Osteocyte (in vitro differentiated cells): ENCODE measurements around the gene EVC. TPM values are rescaled to one million over a fixed set of nuclear protein-coding genes. Genes with fewer than 3 reads are reported as not detected.

ENCODE experiments used
- DNase-seq: peaks from one replicate; pipeline ENCODE4 v3.0.0; 2021; ENCODE audit warnings: mixed read lengths; ENCODE audit not compliant: unreplicated experiment; ENCODE audit errors: extremely low spot score
- H3K27ac Mint-ChIP-seq: one replicate; pipeline ENCODE4 v1.8.0; 2021; ENCODE audit warnings: mild to moderate bottlenecking, mixed read lengths; ENCODE audit not compliant: unreplicated experiment
- H3K27me3 Mint-ChIP-seq: one replicate; pipeline ENCODE4 v1.8.0; 2021; ENCODE audit warnings: mixed read lengths; ENCODE audit not compliant: unreplicated experiment
- H3K36me3 Mint-ChIP-seq: one replicate; pipeline ENCODE4 v1.8.0; 2021; ENCODE audit warnings: mixed read lengths; ENCODE audit not compliant: unreplicated experiment
- H3K4me1 Mint-ChIP-seq: one replicate; pipeline ENCODE4 v1.8.0; 2021; ENCODE audit warnings: mixed read lengths; ENCODE audit not compliant: unreplicated experiment
- H3K4me3 Mint-ChIP-seq: one replicate; pipeline ENCODE4 v1.8.0; 2021; ENCODE audit warnings: mild to moderate bottlenecking, moderate library complexity, mixed read lengths; ENCODE audit not compliant: unreplicated experiment
- H3K9me3 Mint-ChIP-seq: one replicate; pipeline ENCODE4 v1.8.0; 2021; ENCODE audit warnings: mixed read lengths; ENCODE audit not compliant: unreplicated experiment
- total RNA-seq: library from RNA; stranded (reverse); gene quantifications from 2 replicates; pipeline ENCODE4 v1.2.1, GENCODE V29; 2021
- TF ChIP-seq, protein P1 (sequence below): fragments of 200-600 bp; sonication (generic); IDR thresholded peaks from 2 replicates; pipeline ENCODE4 v1.5.0; 2021; ENCODE audit warnings: antibody characterized with exemption, mild to moderate bottlenecking, moderate library complexity

EVC gene
- total RNA-seq, 1 donor from 2014 or later: 41.6 TPM

DNA sequence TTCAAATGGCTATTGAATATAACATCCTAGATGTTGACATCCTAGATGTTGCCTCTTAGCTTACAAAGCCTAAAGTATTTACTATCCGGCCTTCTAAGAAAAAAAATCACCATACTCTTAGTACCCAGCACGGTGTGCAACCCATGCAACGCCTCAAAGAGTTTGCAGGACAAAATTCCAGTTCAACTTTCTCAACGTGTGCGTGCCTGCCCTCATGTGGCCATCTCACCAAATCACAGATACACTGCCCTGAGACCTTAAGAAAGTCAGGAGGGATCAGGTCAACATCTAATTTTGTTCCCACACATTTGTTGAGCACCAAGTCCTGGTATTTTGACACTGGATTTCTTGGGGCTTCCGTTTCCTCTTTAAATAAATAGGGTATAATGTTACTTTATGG lies 113.6 kb downstream of the EVC start:
- peaks cover 30% of the 10 kb centered on the region for H3K36me3 Mint-ChIP-seq

DNA sequence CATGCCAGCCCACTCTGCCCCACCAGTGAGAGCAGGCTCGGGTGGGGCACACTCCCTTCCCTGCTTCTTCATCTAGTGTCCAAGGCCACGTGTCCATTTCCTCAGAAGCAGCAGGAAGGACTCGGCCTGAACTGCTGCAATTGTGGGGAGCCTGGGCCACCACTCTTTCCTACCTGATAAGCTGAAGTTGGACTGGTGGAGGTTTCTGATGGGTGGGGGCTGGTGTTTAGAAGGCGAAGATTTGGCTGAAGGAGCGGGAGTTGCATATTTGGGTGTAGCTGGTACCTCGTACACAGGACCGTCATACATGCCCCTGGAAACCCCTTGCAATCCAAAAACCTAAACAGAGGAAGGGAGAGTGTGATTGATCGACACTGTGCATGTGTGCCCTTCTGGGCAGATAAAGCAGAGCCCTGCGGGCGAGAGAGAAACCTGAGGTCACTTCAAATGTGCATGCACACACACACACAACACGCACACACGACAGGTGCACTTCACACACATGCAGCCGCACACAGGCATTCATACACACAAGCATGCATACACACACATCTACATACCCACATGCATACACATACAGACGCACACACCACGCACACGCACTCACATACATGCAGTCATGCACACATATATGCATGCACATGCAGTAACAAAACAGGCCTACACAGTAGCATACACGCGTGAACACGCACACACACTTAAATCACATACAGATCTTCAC lies 114.5 kb downstream of the EVC start:
- TF ChIP-seq, protein P1, sequence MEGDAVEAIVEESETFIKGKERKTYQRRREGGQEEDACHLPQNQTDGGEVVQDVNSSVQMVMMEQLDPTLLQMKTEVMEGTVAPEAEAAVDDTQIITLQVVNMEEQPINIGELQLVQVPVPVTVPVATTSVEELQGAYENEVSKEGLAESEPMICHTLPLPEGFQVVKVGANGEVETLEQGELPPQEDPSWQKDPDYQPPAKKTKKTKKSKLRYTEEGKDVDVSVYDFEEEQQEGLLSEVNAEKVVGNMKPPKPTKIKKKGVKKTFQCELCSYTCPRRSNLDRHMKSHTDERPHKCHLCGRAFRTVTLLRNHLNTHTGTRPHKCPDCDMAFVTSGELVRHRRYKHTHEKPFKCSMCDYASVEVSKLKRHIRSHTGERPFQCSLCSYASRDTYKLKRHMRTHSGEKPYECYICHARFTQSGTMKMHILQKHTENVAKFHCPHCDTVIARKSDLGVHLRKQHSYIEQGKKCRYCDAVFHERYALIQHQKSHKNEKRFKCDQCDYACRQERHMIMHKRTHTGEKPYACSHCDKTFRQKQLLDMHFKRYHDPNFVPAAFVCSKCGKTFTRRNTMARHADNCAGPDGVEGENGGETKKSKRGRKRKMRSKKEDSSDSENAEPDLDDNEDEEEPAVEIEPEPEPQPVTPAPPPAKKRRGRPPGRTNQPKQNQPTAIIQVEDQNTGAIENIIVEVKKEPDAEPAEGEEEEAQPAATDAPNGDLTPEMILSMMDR: no peak
- H3K27ac Mint-ChIP-seq: no peak overlapping the region
- H3K4me1 Mint-ChIP-seq: no peaks in the 10 kb centered on the region
- peaks cover 25% of the 10 kb centered on the region for H3K36me3 Mint-ChIP-seq
- no peak for DNase-seq
- no peaks in the 10 kb centered on the region for H3K27me3 Mint-ChIP-seq
- H3K9me3 Mint-ChIP-seq: no peaks in the 10 kb centered on the region
- H3K4me3 Mint-ChIP-seq: no peak overlapping the region

More for the DNA sequence above, 113.6 kb downstream of the EVC start:
- Mint-ChIP-seq H3K27me3 (no peaks in the 10 kb centered on the region), H3K4me1 (no peaks in the 10 kb centered on the region), H3K27ac (no peak overlapping the region), H3K9me3 (no peaks in the 10 kb centered on the region), H3K4me3 (no peak overlapping the region)
- no peak for DNase-seq
- TF ChIP-seq, protein P1: peak; percentile 59

DNA sequence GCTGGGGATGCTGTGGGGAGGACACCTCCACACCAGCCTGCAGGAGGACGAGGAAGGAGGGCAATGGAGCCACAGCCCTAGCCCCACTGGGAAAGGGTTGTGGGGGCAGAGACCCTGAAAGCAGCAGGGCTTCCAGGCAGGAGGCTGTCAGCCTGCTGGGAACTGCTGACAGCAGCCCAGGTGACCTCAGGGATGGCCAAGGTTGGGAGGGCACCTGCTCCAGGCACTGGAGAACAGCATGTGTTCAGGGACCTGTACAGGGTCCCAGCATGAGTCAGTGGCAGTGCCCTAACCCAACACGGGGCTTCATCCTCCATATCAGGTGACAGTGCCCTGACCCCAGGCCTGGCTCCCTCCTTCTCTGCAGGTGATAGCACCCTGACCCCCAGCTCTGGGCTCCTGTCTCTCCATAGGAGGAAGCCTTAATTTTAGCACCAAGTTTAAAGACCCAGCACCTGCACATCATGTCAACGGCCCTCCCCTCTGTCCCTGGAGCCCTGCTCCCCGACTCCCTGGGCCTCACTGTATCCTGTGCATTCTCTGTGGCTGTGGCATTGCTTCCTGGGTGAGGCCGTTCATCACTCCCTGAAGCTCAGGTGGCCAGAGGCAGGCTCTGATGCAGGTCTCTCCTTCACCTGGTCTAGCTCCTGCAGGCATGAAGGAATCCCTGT lies 115.6 kb downstream of the EVC start:
- H3K4me3 Mint-ChIP-seq: no peak overlapping the region
- no peaks in the 10 kb centered on the region for H3K27me3 Mint-ChIP-seq
- no peak for DNase-seq
- TF ChIP-seq, protein P1: no peak
- no peaks in the 10 kb centered on the region for H3K4me1 Mint-ChIP-seq
- peaks cover 24% of the 10 kb centered on the region for H3K36me3 Mint-ChIP-seq
- no peak overlapping the region for H3K27ac Mint-ChIP-seq
- H3K9me3 Mint-ChIP-seq: no peaks in the 10 kb centered on the region

DNA sequence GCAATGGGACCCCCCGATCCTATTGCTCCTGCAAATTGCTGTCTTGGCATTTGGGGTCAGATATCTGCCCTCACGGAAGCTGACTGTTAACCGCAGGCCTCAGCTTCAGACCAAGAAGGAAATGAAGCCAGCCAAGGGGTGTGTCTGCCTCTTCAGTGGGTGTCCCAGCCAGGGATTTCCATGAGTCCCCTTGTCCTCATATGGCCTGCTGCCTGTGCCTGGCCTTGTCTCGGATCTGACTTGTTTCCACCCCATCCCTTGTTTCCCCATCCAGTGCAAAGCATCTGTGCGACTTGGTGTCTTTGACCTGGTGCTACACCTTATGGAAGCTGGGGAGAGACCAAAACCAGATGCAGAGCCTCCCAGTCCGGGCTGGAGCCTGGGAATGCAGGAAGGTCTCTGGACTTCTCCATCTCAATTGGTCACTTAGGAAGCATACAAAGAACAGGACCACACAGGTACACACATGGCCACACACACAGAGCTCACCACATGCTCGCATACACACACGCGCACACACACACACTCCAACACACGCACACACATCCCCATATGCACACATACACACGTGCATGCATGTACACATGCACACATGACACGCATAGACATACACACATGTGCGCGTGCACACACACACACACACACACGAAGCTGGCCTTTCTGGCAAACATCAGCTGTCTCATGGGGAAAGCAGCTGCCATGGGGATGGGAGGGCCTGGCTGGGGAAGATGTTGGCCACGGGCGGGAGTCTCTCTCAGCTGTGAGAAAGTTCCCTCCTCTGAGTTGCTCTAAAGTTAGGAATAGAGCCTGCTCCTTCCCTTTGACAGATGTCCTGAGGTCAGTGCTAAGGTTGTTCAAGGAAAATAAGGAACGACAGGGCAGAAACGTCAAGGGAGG lies 116.4 kb downstream of the EVC start:
- Mint-ChIP-seq H3K36me3 (peaks cover 20% of the 10 kb centered on the region), H3K27me3 (no peaks in the 10 kb centered on the region), H3K4me1 (no peaks in the 10 kb centered on the region), H3K9me3 (no peaks in the 10 kb centered on the region), H3K4me3 (no peak overlapping the region), H3K27ac (no peak overlapping the region)
- TF ChIP-seq, protein P1: no peak
- DNase-seq: no peak
